Stimulated activated CD8-positive, alpha-beta memory T cell treated with anti-CD3 and anti-CD28 coated beads, Interleukin-2, amount 100 ng/mL, for 1 hour (primary cell): ENCODE measurements around the gene COX6A2.
"Not testable (repeated sequence)": the region's sequence is repeated elsewhere in the genome, so short reads cannot be mapped to it uniquely, and the experiment has no call there.

Source experiments
- DNase-seq, 2 donors: peaks; one replicate each; pipeline ENCODE4 v3.0.0-alpha.2; 2020; ENCODE audit warnings: low read depth in 2 of 2

The COX6A2 gene

GRCh38 chr16:31438414-31438813 is 10.3 kb upstream of the COX6A2 start:
- DNase-seq: no peak

GRCh38 chr16:31436221-31437045 is 8.3 kb upstream of the COX6A2 start:
- DNase-seq: no peak

- DNase-seq: no peak
Observed at GRCh38 chr16:31435341-31436220, 7.4 kb upstream of the COX6A2 start.

DNA sequence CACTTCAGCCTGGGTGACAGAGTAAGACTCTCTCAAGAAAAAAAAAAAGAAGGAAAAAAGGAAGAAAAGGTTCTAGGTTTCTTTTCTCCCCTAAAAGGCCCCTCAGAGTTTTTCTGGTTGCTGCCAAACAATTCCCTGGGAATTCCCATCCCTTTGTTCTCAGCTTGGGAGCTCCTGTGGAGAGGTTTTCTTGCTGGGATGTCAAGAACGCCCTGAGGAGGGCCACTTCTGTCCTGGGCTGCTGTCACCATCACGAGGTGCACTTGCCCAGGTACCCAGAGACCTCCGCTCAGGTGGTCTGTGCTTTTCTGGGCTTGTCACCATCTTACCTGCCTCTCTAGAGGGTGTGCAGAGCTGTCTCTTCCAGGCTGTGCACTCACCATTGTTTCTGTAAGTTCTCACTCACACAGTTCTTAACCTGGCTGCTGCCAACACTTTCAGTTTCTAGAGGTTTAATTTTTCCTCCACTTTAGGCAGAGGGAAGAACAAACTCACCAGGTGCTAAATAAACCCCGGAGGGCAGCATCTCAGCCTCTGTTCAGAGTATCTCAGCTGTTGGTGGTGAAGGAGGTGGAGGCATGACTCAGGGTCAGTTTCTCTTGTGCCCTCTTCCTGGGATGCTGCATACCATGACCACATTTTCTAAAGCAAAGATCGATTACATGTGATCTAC is 2.4 kb upstream of the COX6A2 start:
- no peak for DNase-seq

- DNase-seq: no peak
Observed at GRCh38 chr16:31429796-31430195, 1.6 kb upstream of the COX6A2 start.

GRCh38 chr16:31429314-31429713 is 1.2 kb upstream of the COX6A2 start:
- no peak for DNase-seq

DNA sequence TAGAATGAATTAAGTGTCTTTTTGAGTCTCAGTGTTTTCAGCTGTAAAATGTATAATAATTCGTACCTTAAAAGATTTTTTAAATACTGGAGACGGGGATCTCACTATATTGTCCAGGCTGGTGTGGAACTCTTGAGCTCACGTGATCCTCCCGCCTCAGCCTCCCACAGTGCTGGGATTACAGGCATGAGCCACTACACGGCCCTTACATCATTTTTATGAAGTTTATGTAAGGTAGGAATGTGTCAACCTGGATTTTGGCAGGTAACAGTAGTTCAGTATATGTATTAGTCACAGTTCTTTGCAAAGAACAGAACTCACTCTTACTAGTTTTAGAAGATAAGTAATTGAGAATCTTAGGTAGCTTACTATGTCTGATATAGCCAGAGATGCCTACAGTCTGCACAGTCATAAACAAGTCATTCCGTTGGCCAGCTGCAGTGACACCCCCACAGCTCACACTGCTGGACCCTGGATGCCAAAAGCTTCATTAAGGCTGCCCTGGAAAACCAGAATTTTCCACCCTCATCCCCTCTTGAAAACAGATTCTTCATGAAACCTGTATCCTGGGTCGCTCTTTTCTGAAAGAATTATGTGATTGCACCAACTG is 583 bp upstream of the COX6A2 start:
- DNase-seq: no peak

- DNase-seq: peak; percentile 42 to 51
Observed at GRCh38 chr16:31427441-31428278, 500 bp downstream of the COX6A2 start.

- no peak for DNase-seq
Observed at GRCh38 chr16:31423801-31424200, 4.4 kb downstream of the COX6A2 start.

GRCh38 chr16:31423241-31423640 is 4.9 kb downstream of the COX6A2 start:
- no peak for DNase-seq

GRCh38 chr16:31421587-31421986 is 6.6 kb downstream of the COX6A2 start:
- peak in 1 of 2 donors; percentile 21 for DNase-seq

DNA sequence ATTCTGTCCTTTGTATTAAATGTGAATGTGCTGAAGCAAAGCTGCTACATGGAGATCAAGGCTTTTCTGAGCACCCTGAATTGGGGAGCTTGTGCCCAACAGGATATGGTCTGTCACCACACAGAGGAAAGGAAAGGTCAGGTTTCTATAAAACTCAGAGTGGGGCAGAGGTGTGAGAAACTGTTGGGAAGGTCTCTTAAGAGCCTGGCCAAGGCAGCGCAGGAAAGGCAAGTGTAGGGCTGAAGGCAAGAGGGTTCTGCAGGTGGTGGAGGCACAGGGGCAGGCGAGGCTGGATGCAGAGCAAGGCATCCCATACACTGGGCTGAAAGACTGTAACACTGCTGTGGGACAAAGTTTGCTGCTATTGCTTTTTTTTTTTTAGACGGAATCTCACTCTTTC is 8.1 kb downstream of the COX6A2 start:
- no peak for DNase-seq

DNA sequence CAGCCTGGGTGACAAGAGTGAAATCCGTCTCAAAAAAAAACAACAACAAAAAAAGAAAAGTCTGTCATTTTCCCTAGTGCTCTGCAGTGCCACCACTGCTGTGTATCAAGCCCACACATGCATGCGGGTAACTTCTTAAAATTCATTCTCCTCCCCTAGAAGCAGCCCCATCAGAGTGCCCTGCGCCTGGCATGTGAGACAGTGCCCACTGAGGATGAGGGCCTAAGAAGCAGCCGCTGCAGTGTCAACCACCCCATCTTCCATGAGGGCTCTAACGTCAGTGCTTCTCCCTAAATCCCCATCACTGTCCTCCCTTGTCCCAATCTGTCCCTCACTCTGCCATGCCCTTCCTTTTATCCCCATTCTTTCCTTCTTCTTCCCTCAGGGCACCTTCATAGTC is 10.2 kb downstream of the COX6A2 start:
- no peak for DNase-seq

DNA sequence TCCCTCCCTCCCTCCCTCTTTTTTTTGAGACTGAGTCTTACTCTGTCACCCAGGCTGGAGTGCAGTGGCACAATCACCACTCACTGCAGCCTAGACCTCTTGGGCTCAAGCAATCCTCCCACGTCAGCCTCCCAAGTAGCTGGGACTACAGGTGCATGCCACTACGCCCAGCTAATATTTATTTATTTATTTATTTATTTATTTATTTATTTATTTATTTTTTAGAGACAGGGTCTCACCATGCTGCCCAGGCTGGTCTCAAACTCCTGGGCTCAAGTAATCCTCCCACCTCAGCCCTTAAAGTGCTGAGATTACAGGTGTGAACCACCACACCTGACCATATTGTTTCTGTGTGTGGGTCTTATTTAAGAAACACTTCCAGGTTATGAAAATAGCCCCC is 11.1 kb downstream of the COX6A2 start:
- DNase-seq: not testable (repeated sequence)

DNA sequence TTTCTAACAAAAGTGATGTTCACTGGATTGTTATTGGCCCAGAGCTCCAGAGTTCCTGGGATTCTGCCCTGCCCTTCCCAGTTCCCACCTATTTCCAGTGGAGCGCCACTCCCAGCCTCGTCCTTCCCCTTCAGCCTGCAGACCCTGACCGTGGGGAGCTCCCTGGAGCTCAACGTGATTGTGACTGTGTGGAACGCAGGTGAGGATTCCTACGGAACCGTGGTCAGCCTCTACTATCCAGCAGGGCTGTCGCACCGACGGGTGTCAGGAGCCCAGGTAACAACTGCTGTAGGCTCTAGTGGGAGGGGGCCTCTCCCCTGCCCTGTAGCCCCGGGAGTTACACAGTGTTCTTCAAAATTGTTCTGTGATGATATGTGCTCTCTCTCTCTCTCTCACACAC is 11.8 kb downstream of the COX6A2 start:
- no peak for DNase-seq

DNA sequence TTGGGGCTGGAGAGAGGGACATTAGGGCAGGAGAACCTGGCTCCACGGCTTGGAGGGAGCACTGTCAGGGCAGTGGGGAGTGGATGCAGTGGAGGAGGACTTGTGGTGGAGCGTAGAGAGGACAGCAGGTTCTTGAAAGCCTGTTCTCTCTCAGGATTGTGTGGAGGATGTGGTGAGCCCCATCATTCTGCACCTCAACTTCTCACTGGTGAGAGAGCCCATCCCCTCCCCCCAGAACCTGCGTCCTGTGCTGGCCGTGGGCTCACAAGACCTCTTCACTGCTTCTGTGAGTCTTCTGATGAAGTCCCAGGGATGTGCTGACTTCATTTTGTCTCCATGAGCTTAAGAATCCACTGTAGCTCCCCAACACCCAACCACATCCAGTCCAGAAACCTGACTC is 13.5 kb downstream of the COX6A2 start:
- DNase-seq: no peak

DNA sequence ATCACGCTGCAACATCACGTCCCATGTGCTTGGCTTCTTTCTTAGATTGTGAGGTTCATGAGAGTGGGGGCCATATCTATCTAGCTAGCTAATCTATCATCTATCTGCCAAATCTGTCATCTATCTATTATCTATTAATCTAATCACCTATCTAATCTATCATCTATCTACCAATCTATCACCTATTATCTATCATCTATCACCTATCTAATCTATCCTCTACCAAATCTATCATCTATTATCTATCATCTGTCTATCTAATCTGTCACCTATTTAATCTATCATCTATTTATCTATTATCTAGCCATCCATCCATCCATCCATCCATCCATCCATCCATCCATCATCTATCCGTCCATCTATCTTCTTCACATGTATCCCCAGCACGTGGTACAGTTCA is 14.2 kb downstream of the COX6A2 start:
- DNase-seq: no peak

- DNase-seq: no peak
Observed at GRCh38 chr16:31413381-31413780, 14.8 kb downstream of the COX6A2 start.

DNA sequence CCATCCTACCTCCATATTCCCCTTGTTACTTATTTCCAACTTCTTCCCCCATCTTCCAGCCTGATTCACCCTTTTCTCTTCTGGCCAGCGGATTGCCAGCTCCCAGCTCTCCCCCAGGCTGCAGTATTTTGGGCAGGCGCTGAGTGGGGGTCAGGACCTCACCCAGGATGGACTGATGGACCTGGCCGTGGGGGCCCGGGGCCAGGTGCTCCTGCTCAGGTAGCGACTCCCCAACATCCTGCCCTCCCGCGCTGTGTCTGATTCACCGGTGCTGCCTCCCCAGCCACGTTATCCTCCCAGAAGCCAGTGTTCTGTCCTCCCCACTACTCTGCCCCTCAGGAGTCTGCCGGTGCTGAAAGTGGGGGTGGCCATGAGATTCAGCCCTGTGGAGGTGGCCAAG is 15.4 kb downstream of the COX6A2 start:
- no peak for DNase-seq

DNA sequence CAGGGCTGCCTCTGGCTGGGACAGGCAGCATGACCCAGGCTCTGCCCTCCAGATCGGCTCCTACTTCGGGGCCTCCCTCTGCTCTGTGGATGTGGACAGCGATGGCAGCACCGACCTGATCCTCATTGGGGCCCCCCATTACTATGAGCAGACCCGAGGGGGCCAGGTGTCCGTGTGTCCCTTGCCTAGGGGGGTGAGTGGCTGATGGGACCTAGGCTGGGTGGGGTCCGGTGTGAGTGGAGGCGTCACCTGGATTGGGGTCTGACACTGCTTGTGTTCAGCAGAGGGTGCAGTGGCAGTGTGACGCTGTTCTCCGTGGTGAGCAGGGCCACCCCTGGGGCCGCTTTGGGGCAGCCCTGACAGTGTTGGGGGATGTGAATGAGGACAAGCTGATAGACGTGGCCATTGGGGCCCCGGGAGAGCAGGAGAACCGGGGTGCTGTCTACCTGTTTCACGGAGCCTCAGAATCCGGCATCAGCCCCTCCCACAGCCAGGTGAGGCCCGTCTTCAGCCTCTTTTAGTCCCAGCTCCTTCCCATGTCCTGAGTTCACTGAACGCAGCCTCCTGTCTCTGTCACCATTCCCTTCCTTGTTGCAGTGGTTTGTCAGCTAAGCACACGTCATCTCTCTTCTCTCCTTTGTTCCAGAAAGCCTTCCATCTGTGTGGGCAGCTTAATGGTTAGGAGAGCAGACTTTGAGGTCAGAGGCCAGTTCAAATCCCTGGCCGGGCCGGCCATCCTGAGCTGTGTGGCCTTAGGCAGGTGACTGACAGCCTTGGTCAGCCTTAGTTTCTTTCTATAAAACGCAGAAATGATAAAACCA is 16.9 kb downstream of the COX6A2 start:
- no peak for DNase-seq
